ENCODE measurements around the gene ANAPC15. TPM values are rescaled to one million over a fixed set of nuclear protein-coding genes. Genes with fewer than 3 reads are reported as not detected.

ANAPC15 gene
- total and polyA plus RNA-seq, 8 donors, result 27.1 to 52.6 (median 41.0) TPM

GRCh38 chr11:72098741-72099140 lies 13.8 kb downstream of the ANAPC15 start:
- DNase-seq (no peak), ATAC-seq (no peak)
- Histone ChIP-seq H3K36me3 (peaks cover 0 to 63% of the 10 kb centered on the region in 2 donors), H3K4me3 (no peak overlapping the region), H3K9me3 (no peaks in the 10 kb centered on the region), H3K27ac (peak overlapping the region in 1 of 2 donors; percentile 98), H3K4me1 (peaks cover 14 to 41% of the 10 kb centered on the region in 2 donors), H3K27me3 (no peaks in the 10 kb centered on the region)
- intact Hi-C loops (cut with DNase I), result no loop called here
- TF ChIP-seq CTCF (IDR thresholded peaks at IDR 0.05), result no peak

GRCh38 chr11:72091292-72091691 lies 21.2 kb downstream of the ANAPC15 start:
- TF ChIP-seq CTCF (IDR thresholded peaks at IDR 0.05), result peak; percentile 88 to 91
- H3K4me1 ChIP-seq, result peaks cover 7 to 17% of the 10 kb centered on the region in 2 donors
- H3K27ac ChIP-seq, result peak overlapping the region in 1 of 2 donors; percentile 81
- intact Hi-C loops (cut with DNase I), result loop anchor here in 1 of 2 donors (5.0 kb wide), 1 partner anchor 64 kb away; no protein-coding TSS in a partner anchor
- DNase-seq, result peak in 3 of 4 donors; percentile 42 to 78 (median 73)
- ATAC-seq, result peak; percentile 98
- no peaks in the 10 kb centered on the region for H3K9me3 ChIP-seq
- H3K4me3 ChIP-seq, result no peak overlapping the region
- H3K27me3 ChIP-seq, result no peaks in the 10 kb centered on the region
- peaks cover 0 to 41% of the 10 kb centered on the region in 2 donors for H3K36me3 ChIP-seq

- no peaks in the 10 kb centered on the region for H3K9me3 ChIP-seq
- TF ChIP-seq CTCF (IDR thresholded peaks at IDR 0.05), result no peak
- ATAC-seq (no peak), DNase-seq (no peak)
- H3K27me3 ChIP-seq, result no peaks in the 10 kb centered on the region
- peaks cover 7 to 17% of the 10 kb centered on the region in 2 donors for H3K4me1 ChIP-seq
- H3K36me3 ChIP-seq, result peaks cover 0 to 10% of the 10 kb centered on the region in 2 donors
- H3K4me3 ChIP-seq, result no peak overlapping the region
- H3K27ac ChIP-seq, result no peak overlapping the region
- intact Hi-C loops (cut with DNase I), result no loop called here
Observed at GRCh38 chr11:72088076-72088808, 24.3 kb downstream of the ANAPC15 start.

GRCh38 chr11:72085621-72086351 lies 26.7 kb downstream of the ANAPC15 start:
- intact Hi-C loops (cut with DNase I), result no loop called here
- Histone ChIP-seq H3K27me3 (no peaks in the 10 kb centered on the region), H3K4me3 (no peak overlapping the region), H3K4me1 (peaks cover 5 to 23% of the 10 kb centered on the region in 2 donors), H3K9me3 (no peaks in the 10 kb centered on the region), H3K36me3 (peaks cover 0 to 7% of the 10 kb centered on the region in 2 donors), H3K27ac (no peak overlapping the region)
- TF ChIP-seq CTCF (IDR thresholded peaks at IDR 0.05), result no peak
- ATAC-seq, result no peak
- no peak for DNase-seq

GRCh38 chr11:72084965-72085364 lies 27.5 kb downstream of the ANAPC15 start:
- no peak for TF ChIP-seq CTCF (IDR thresholded peaks at IDR 0.05)

More at GRCh38 chr11:72084965-72085364, 27.5 kb downstream of the ANAPC15 start:
- ATAC-seq, result no peak
- intact Hi-C loops (cut with DNase I), result no loop called here
- no peak overlapping the region for H3K4me3 ChIP-seq
- peaks cover 5 to 20% of the 10 kb centered on the region in 2 donors for H3K4me1 ChIP-seq
- no peak for DNase-seq
- no peak overlapping the region for H3K27ac ChIP-seq
- no peaks in the 10 kb centered on the region for H3K9me3 ChIP-seq
- no peaks in the 10 kb centered on the region for H3K27me3 ChIP-seq
- H3K36me3 ChIP-seq, result peaks cover 0 to 7% of the 10 kb centered on the region in 2 donors

Data from left lung (tissue), 10 donors.